Adrenal gland (tissue), 5 donors: ENCODE results near the gene GAS2L2.

Source experiments
- CTCF ChIP-seq, 6 experiments: fragments of 450-650 bp in 4 of 6; fragments of 200-600 bp in 2 of 6; sonication (generic) in 1 of 6; IDR thresholded peaks; 1 replicate in 5 of 6; 2 replicates in 1 of 6; pipeline versions ENCODE4 v1.5.1 to v1.8.0; 2016 to 2021; ENCODE audit warnings: antibody characterized with exemption in 6 of 6, mild to moderate bottlenecking in 2 of 6, moderate library complexity in 1 of 6
- POLR2A ChIP-seq, 2 donors: fragments of 450-650 bp; IDR thresholded peaks; one replicate each; pipeline ENCODE4 v1.6.1; 2017; ENCODE audit warnings: antibody characterized with exemption in 2 of 2, mild to moderate bottlenecking in 2 of 2, moderate library complexity in 1 of 2
- donor health status: DM: no; HTN: no; CAD: no.

GRCh38 chr17:35731239-35731916 is 21.7 kb downstream of the GAS2L2 start, which contains the start of gene RASL10B:
- TF ChIP-seq POLR2A (IDR thresholded peaks at IDR 0.05), result no peak
- no peak for TF ChIP-seq CTCF (IDR thresholded peaks at IDR 0.05)
